K562 (cell line): ENCODE data around the gene NUAK1. TPM values are rescaled to one million over a fixed set of nuclear protein-coding genes. Genes with fewer than 3 reads are reported as not detected.
"Not testable (repeated sequence)": the region's sequence is repeated elsewhere in the genome, so short reads cannot be mapped to it uniquely, and the experiment has no call there.

Experiments
- ATAC-seq: fragments of 200-7000 bp; cut with Tn5 transposase; 3 replicates; pipeline ENCODE4 v1.9.1; 2020; ENCODE audit warnings: moderate library complexity
- BruUV-seq: library from RNA; stranded (reverse); fragments of 400-500 nt; replicated peaks from 2 replicates; lab custom pipeline; 2021; lab: Mats Ljungman, UMichigan
- CTCF ChIA-PET: fragments of 300-600 bp; formaldehyde crosslinking; extraction: SDS; loops from one replicate; lab custom pipeline; 2021; ENCODE audit warnings: low intra/inter-chr PET ratio; lab: Yijun Ruan, JAX
- POLR2A ChIA-PET: fragments of 300-600, 350-650 bp; sonication (Branson Sonifier 250); formaldehyde crosslinking; extraction: SDS; loops from one replicate; lab custom pipeline; 2021; ENCODE audit warnings: antibody characterized with exemption, inconsistent platforms; lab: Yijun Ruan, JAX
- DNase-seq, 4 experiments: peaks; one replicate each; pipeline versions ENCODE4 v3.0.0 to v3.0.0-alpha.2; 2011 to 2018; ENCODE audit warnings: low spot score in 3 of 4, mixed read lengths in 3 of 4; ENCODE audit errors: extremely low read depth in 1 of 4
- FAIRE-seq: peaks from 2 replicates; lab custom pipeline; 2011; peaks lifted over from hg19 to GRCh38; lab: Jason Lieb, UNC
- H2AFZ ChIP-seq: 2 replicates; pipeline ENCODE4 v1.6.0; 2011; ENCODE audit warnings: low read depth, low read length, control low read depth, inconsistent platforms
- H3K27ac ChIP-seq: fragments of 200-600 bp; 3 replicates; pipeline ENCODE4 v1.8.0; 2011; ENCODE audit warnings: low read depth, mild to moderate bottlenecking, control low read depth, inconsistent platforms, low read length, moderate library complexity, mixed read lengths; ENCODE audit errors: extremely low read depth
- H3K27me3 ChIP-seq, 2 experiments: fragments of 300-600 bp in 1 of 2; 2 replicates in 1 of 2; 3 replicates in 1 of 2; pipeline versions ENCODE4 v1.6.0 to v1.8.0; 2011; ENCODE audit warnings: inconsistent platforms in 2 of 2, low read length in 2 of 2, mild to moderate bottlenecking in 1 of 2, mixed read lengths in 1 of 2, moderate library complexity in 1 of 2; ENCODE audit not compliant: control insufficient read depth in 2 of 2, insufficient read depth in 2 of 2
- H3K36me3 ChIP-seq: fragments of 300-600 bp; 3 replicates; pipeline ENCODE4 v1.8.0; 2011; ENCODE audit warnings: mild to moderate bottlenecking, low read length, inconsistent platforms; ENCODE audit not compliant: control insufficient read depth, insufficient read depth
- H3K4me1 ChIP-seq, 2 experiments: fragments of 200-600 bp in 1 of 2; replicated peaks in 1 of 2; 2 replicates in 1 of 2; 3 replicates in 1 of 2; pipeline versions ENCODE4 v1.5.1 to v1.8.0; 2011; ENCODE audit warnings: inconsistent platforms in 2 of 2, low read length in 2 of 2, mild to moderate bottlenecking in 1 of 2, mixed read lengths in 1 of 2, moderate library complexity in 1 of 2; ENCODE audit not compliant: control insufficient read depth in 2 of 2, insufficient read depth in 2 of 2
- H3K4me2 ChIP-seq: 2 replicates; pipeline ENCODE4 v1.6.1; 2011; ENCODE audit warnings: low read length, control low read depth, inconsistent platforms, mixed read lengths; ENCODE audit not compliant: insufficient read depth
- H3K4me3 ChIP-seq: fragments of 200-600 bp; sonication (generic), shearing (Covaris generic); 2 replicates; pipeline ENCODE4 v1.5.1; 2016; ENCODE audit warnings: control low read depth, inconsistent platforms
- H3K79me2 ChIP-seq: fragments of 200-600 bp; 3 replicates; pipeline ENCODE4 v1.8.0; 2011; ENCODE audit warnings: low read length, inconsistent platforms; ENCODE audit not compliant: control insufficient read depth, insufficient read depth
- H3K9ac ChIP-seq, 2 experiments: 2 replicates each; pipeline versions ENCODE4 v1.6.0 to v1.6.1; 2011; ENCODE audit warnings: low read depth in 2 of 2, low read length in 2 of 2, control low read depth in 1 of 2, inconsistent platforms in 1 of 2, mild to moderate bottlenecking in 1 of 2, mixed read lengths in 1 of 2; ENCODE audit not compliant: insufficient read depth in 1 of 2
- H3K9me1 ChIP-seq: one replicate; pipeline ENCODE4 v1.6.0; 2011; ENCODE audit warnings: inconsistent platforms, mild to moderate bottlenecking, low read length, moderate library complexity; ENCODE audit not compliant: control insufficient read depth, insufficient read depth
- H3K9me3 ChIP-seq: replicated peaks from 2 replicates; pipeline ENCODE4 v1.5.1; 2011; ENCODE audit warnings: low read depth, low read length, inconsistent platforms; ENCODE audit not compliant: control insufficient read depth, insufficient read depth
- H4K20me1 ChIP-seq: replicated peaks from 2 replicates; pipeline ENCODE4 v1.6.1; 2011; ENCODE audit warnings: low read length, inconsistent platforms, mixed read lengths; ENCODE audit not compliant: control insufficient read depth, insufficient read depth
- CEBPG ChIP-seq, 3 experiments: fragments of 200-800 bp in 1 of 3; sonication (Bioruptor generic) in 1 of 3; sonication (generic) in 1 of 3; formaldehyde crosslinking in 1 of 3; IDR thresholded peaks in 2 of 3; conservative IDR thresholded peaks in 1 of 3; 2 replicates each; pipeline versions ENCODE4 v1.6.1 to v1.8.0; 2016 to 2022; ENCODE audit warnings: missing compliant biosample characterization in 2 of 3, missing genetic modification characterization in 2 of 3, mild to moderate bottlenecking in 1 of 3, missing genetic modification reagents in 1 of 3
- MED1 ChIP-seq: sonication (generic); formaldehyde crosslinking; IDR thresholded peaks from 2 replicates; pipeline ENCODE4 v1.8.1; 2023; ENCODE audit warnings: missing genetic modification reagents, borderline replicate concordance
- WGBS: fragments of 100-300 bp; shearing (Covaris generic); methylation state at CpG from one replicate; pipeline ENCODE4 v1.1.6; 2016; ENCODE audit warnings: low coverage, mixed read lengths; ENCODE audit not compliant: insufficient coverage; ENCODE audit errors: missing lambda C conversion rate; 5-methylcytosine and 5-hydroxymethylcytosine counted together
- in situ Hi-C: fragments of 300-500 bp; cut with MboI; formaldehyde crosslinking; loops from 4 replicates; pipeline ENCODE4 v1.15.0; 2018; ENCODE audit warnings: inconsistent platforms, mixed read lengths
- intact Hi-C: fragments of 100-400 bp; cut with micrococcal nuclease; formaldehyde crosslinking; loops from 2 replicates; pipeline ENCODE4 v1.14.2; 2022
- polyA plus RNA-seq, 8 experiments: library from polyadenylated mRNA; depleted of rRNA in 4 of 8; stranded (reverse) in 5 of 8; unstranded in 3 of 8; fragments of >200 nt; fragmentation: Nextera tagmentation in 2 of 8; fragmentation: Illumina TruSeq in 1 of 8; extraction: Ambion mirVana in 2 of 8; extraction: Trizol in 1 of 8; gene quantifications; 2 replicates each; pipeline versions ENCODE4 v1.2.1 to v1.2.3, GENCODE V29; 2011 to 2014; ENCODE audit warnings: inconsistent platforms in 1 of 8, missing spikeins in 1 of 8
- total RNA-seq, 7 experiments: library from RNA; depleted of rRNA in 6 of 7; stranded (reverse); fragments of >200 nt in 6 of 7; fragmentation: Illumina TruSeq in 2 of 7; extraction: Trizol in 2 of 7; gene quantifications; 2 replicates each; pipeline versions ENCODE4 v1.2.1 to v1.2.3, GENCODE V29; 2011 to 2021; ENCODE audit warnings: low replicate concordance in 1 of 7

The NUAK1 gene
- total and polyA plus RNA-seq, 9 of the 15 experiments (the other 6 are each of a cell fraction or from before 2014, with no cell fraction given) = 0.02 TPM; not detected in 8

DNA sequence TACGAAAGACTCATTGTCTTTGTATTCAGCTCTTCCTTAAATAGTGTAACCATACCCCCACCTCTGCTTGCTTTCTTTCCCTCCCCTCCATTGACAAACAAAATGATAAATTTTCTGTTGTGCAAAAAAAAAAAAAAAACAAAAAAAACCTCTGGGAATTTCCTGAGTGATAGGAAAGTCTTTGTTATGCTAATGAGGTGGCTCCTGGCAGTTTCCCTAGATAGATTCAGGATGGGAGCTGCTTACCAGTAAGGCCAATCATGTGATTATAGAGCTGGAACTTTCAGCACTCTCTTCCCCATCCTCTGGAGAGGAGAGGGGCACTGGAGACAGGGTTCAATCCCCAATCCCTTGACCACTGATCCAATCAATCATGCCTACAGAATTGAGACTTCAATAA, 120.5 kb downstream of the NUAK1 start (continued):
- no peak for TF ChIP-seq MED1 (CRISPR knock-in tag)
- TF ChIP-seq, all 486 proteins: peak for 0

DNA sequence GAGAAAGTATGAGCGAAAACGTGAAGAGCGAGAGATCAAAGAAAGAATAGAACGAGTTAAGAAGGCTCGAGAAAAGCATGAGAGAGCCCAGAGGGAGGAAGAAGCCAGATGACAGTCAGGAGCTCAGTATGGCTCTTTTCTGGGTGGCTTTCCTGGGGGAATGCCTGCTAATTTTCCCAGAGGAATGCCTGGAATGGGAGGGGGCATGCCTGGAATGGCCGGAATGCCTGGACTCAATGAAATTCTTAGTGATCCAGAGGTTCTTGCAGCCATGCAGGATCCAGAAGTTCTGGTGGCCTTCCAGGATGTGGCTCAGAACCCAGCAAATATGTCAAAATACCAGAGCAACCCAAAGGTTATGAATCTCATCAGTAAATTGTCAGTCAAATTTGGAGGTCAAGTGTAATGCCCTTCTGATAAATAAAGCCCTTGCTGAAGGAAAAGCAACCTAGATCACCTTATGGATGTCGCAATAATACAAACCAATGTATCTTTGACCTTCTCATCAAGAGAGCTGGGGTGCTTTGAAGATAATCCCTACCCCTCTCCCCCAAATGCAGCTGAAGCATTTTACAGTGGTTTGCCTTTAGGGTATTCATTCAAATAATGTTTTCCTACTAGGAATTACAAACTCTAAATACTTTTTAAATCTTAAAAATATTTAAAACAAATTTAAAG, 122.0 kb downstream of the NUAK1 start:
- H2AFZ ChIP-seq; H3K4me1 ChIP-seq; CTCF ChIA-PET; H3K9ac ChIP-seq; FAIRE-seq; intact Hi-C loops; POLR2A ChIA-PET; H3K4me2 ChIP-seq; H3K79me2 ChIP-seq; H3K27ac ChIP-seq; H3K27me3 ChIP-seq; H3K9me3 ChIP-seq; in situ Hi-C loops; H3K36me3 ChIP-seq; DNase-seq; BruUV-seq; H3K9me1 ChIP-seq; H4K20me1 ChIP-seq; ATAC-seq; H3K4me3 ChIP-seq; TF ChIP-seq CEBPG (CRISPR knock-in tag; IDR thresholded peaks at IDR 0.05): not testable (repeated sequence)
- 0 out of 4 replicates have a peak, but pooled peaks of 1 of the 2 experiments have one; percentile 23 for TF ChIP-seq CEBPG (tag; conservative IDR thresholded peaks at IDR 0.05 in 1 of 2, IDR thresholded peaks at IDR 0.05 in 1 of 2)
- WGBS = 2% methylated on average over 7 of the region's 7 CpGs
